Stimulated activated naive CD4-positive, alpha-beta T cell (primary cell): Measurements from ENCODE around the gene SSBP2.

Experiments
- DNase-seq, 6 experiments: peaks; one replicate each; lab custom pipeline; 2025; lab: John Stamatoyannopoulos, UW

The SSBP2 gene

DNA sequence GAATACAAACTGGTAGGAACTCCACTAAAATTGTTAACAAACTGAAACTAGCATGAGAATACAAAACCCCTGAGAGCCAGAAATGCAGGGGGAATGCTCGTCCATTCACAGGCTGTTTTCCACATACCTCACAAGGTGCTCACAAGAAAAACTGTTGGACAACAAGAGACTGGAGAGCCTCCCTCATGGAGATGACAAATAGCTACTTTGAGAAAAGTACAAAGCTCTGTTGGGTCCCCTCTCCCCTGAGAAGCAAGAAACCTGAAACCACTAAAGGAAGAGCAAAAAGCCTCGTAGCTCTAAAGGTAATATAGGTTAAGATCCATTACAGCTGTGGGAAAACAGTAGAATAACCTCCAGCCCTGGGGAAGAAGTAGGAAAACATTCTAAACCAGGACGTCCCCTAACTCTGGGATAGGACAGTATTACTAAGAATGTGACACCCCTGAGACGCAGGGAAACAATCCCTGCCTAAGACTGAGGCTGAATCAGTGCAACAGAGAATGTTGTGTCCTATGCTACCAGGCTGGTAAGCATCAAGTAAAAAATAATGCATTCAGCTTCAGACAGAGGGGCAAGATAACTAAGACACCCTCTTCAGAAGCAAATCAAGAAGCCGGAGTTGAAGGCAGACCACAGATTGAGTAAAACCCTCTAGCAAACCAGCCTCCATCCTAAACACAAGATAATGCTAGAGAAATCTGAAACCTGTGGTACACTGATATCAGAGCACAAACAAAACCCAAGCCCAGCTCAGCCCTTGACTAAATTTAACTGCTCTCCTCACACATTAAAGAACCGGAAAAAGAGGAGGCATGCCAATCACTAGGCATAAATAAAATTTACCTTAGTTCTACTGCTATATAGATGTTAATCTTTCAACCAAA is 160.2 kb downstream of the SSBP2 start:
- DNase-seq: no peak

- no peak for DNase-seq
Measured at GRCh38 chr5:81579262-81579924, 171.5 kb downstream of the SSBP2 start.

- DNase-seq: no peak
Measured at GRCh38 chr5:81577091-81577490, 173.8 kb downstream of the SSBP2 start.

DNA sequence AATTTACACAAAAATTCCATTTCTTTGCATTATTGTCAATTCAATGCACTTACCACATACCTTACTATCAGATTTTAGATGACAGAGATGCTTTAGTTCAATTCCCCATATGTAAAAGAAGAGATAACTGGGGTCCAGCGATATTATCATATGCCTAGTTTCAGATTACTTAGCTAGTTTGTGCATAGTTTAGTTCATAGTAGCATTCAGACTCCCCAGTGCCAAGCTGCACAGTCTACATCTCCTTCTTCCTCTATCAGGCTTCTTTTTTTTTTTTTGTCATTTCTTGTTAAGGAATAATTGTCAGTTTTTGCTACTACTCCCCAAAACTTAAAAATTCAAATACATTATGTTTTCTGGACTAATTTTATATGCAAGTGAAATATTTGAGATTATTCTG is 175.0 kb downstream of the SSBP2 start:
- DNase-seq: no peak

DNA sequence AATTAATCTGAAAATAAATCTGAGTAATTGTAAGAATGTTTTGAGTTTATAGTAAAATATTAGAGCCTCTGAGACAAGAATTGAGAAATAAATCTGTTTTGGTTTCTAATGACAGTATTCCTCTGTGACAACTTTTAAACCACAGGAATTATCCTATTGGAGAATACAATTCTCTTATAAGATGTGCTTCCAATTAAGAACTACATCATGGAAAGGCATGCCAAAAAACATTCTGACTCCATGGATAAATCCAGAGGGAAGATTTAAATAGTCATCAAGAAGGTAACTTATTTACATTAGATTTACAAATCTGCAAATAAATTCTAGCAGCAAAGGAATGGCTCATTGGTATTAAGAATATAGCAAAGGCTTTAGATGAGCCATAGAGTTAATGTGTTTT is 178.7 kb downstream of the SSBP2 start:
- DNase-seq: no peak

DNA sequence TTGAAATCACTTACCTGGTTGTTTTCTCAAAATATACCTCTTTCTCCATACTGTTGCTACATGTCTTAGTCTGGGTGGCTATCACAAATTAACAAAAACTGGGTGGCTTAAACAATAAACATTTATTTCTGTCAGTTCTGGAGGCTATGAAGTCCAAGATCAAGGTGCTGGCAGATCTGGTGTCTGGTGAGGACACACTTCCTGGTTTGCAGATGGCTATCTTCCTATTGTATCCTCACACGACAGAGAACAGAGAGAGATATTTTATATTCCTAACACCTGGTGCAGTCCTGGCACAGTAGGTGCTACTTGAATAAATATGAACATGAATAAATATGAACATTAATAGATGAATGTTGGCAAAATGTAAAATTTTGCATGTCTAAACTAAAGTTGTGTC is 192.7 kb downstream of the SSBP2 start:
- DNase-seq: no peak

- no peak for DNase-seq
Measured at GRCh38 chr5:81556809-81557208, 194.1 kb downstream of the SSBP2 start.

GRCh38 chr5:81555865-81556264 is 195.0 kb downstream of the SSBP2 start:
- DNase-seq: no peak

DNA sequence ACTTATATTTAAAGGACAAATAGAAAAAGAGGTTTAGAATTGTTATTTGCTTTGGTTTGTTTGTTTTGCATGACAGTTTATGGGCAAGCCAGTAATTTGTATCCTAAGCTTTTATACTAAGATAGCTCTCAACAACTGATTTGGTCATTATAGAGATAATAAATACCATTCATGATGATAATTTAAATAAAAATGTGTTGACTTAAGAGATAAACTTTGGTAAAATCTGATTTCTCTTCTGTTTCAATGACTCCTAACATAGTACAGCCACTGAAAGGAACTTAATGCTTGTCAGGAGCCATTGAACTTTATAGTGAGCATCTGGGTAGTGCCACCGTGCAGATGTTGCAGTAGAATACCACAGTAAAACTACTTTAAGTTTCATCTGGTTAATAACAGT is 196.2 kb downstream of the SSBP2 start:
- DNase-seq: no peak

- no peak for DNase-seq
Measured at GRCh38 chr5:81553567-81554212, 197.2 kb downstream of the SSBP2 start.

- no peak for DNase-seq
Measured at GRCh38 chr5:81552852-81553566, 197.9 kb downstream of the SSBP2 start.

- DNase-seq: no peak
Measured at GRCh38 chr5:81549123-81549522, 201.8 kb downstream of the SSBP2 start.

DNA sequence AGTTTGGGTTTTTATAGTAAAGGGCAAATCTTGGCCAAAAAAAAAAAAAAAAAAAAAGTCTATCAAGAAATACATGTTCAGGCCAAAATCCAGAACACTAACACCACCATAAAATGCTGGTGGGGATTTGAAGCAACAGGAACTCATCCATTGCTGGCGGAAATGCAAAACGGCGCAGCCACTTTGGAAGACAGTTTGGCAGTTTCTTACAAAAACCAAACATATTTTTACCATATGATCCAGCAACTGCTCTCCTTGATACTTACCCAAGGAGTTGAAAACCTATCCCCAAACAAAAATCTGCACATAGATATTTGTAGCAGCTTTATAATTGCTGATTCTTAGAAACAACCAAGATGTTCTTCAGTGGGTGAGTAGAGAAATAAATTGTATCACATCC is 203.9 kb downstream of the SSBP2 start:
- no peak for DNase-seq

DNA sequence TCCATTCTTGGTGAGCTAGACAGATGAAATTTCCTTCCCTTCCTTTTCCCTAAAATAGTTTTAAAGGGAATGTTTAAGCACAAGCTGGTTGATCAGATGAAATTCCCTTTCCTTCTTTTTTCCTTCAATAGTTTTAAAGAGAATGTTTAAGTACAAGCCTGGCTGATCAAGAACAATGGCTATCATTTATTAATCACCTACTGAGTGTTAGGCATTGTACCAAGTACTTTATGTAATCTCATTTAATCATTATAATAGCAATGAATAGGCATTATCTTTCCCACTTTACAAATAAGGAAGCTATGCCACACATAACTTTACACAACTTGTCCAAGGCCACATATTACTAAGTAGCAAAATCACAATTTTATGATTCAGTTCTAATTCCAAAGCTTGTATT is 205.0 kb downstream of the SSBP2 start:
- no peak for DNase-seq

- DNase-seq: no peak
Measured at GRCh38 chr5:81544351-81545018, 206.4 kb downstream of the SSBP2 start.

DNA sequence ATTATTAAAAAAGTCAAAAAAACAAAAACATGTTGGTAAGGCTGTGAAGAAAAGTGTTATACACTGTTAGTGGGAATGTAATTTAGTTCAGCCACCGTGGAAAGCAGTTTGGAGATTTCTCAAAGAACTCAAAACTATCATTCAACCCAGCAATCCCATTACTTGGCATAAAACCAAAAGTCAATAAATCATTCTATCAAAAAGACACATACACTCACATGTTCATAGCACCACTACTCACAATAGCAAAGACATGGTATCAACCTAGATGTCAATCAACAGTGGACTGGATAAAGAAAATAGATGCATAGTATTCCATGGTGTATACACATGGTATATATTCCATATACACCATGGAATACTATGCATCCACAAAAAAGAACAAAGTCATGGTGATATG is 208.7 kb downstream of the SSBP2 start:
- no peak for DNase-seq

DNA sequence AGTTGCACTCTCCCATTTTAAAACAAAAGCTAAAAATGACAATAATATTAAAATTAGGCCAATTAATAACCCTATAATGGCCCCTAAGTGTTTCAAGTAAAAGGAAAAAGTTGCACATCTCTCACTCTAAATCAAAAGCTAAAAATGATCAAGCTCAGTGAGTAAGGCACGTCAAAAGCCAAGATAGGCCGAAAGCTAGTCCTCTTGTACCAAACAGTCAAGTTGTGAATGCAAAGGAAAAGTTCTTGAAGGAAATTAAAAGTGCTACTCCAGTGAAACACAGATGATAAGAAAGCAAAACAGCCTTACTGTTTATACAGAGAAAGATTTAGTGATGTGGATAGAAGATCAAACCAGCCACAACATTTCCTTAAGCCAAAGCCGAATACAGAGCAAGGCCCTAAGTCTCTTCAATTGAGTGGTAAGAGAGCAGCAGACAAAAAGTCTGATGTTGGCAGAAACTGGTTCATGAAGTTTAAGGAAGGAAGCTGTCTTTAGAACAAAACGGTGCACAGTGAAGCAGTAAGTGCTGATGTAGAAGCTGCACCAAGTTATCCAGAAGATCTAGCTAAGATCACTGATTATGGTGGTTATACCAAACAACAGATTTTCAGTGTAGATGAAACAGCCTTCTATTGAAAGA is 212.9 kb downstream of the SSBP2 start:
- peak in 3 of 6 experiments; percentile 62 to 66 (median 66) for DNase-seq

- DNase-seq: peak in 1 of 6 experiments; percentile 2
Measured at GRCh38 chr5:81534441-81534840, 216.5 kb downstream of the SSBP2 start.

GRCh38 chr5:81533629-81534405 is 217.1 kb downstream of the SSBP2 start:
- no peak for DNase-seq

GRCh38 chr5:81530919-81531318 is 220.0 kb downstream of the SSBP2 start:
- DNase-seq: no peak
